Stromal cell of bone marrow (primary cell): ENCODE data around the gene SEMA6B.

ENCODE experiments used
- DNase-seq: peaks from one replicate; pipeline ENCODE4 v3.0.0-alpha.2; 2012; ENCODE audit warnings: low read depth

Gene SEMA6B

DNA sequence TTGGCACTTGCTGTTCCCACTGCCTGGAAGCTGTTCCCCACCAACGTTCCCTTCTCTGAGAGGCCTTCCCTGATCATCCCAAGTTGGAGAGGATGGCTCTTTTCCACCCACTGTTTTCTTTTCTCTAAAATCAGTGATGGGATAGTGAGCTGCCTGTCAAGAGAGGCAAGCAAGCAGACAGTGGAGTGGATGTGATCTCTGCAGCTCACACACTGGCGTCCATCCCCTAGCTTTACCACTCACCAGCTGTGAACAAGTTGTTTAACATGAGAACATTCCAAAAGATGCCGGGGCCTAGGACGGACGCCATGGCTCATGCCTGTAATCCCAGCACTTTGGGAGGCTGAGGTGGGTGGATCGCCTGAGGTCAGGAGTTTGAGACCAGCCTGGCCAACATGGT is 28.0 kb upstream of the SEMA6B start:
- DNase-seq: no peak

DNA sequence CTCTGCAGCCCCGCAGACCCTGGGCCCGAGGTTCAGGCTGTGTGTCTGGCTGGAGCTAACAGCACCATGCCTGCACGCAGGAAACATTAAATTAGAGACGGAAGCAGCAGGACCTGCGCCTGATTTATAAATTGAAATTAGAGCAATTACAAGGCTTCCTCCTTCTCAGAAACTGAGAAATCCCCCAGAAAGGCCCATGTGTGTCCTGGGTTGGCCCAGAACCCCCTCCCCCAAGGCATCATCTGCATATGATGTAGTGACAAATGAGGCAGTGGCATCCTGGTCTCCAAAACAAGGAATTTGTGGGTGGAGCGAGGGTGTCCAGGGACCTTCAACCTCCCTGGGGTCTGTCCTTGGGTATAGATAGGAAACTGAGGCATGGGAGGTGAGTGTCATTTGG is 27.2 kb upstream of the SEMA6B start:
- no peak for DNase-seq

DNA sequence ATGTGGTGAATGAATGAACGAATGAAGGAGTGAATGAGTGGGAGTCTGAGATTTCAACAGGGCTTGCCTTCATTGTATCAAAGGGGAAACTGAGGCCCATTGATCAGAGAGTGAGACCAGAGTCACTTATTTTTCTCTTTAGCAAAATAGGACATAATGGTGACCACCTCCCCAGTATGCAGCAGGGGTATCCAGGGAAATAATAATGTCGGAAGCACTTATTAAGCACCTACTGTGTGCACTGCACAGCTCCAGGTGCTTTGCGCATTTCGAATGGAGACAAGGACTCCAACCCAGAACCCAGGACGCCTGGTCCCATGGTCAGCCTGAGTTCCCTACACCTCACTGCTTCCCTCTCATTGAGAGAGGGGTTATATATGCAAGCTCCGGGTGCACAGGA is 26.8 kb upstream of the SEMA6B start:
- no peak for DNase-seq

DNA sequence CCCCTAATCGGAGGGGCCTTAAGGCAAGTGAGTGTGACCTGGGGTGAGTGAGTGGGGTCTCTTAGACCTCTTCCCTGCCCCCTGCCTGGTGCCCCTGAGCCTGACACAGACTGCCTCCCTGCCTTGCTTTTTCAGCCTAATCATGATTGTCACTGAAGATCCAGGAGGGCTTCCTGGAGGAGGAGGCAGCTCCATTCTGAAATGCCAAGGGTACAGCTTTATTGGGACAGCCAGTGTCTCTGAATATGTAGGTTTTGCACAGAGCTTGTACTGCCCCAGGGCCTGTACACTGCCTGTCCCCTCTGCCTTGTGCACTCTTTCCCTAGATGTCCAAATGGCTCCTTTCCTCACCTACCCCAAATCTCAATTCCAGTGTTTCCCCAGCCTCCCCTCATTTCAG is 26.1 kb upstream of the SEMA6B start:
- no peak for DNase-seq

DNA sequence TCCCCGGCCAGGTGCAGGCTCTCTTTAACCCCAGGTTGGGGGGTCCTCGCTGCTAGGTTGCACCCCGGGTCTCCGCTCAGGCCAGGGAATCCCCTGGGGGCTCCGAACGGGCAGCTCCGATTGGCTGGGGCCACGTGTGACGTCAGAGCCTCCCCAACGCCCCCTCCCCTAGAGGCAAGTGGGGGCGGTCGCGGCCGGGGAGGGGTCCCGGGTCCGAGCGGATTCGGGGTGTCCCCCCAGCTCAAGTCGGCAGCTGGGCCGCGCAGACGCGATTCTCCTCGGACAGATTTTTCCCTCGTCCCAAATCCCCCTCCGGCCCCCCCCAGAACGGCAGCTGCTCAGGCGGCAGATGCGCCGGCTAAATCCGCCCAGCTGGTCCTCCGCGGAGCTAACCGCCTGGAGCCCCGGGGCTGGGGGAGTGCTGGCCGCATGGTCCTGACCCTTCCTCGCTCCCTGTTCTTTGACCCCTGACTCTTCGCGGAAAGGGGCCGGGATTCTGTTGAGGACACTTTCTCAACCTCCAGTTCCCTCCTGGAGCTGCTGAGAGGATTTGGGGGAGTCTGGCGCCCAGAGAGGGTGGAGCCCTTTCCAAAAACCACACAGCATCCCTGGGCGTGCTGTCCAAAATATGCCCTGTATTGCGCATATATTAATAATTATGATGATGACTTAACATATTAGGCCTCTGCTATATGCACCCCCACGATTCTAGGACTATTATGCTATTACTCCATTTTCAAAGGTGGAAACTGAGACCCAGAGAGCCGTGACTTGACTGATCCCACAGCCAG is 25.4 kb upstream of the SEMA6B start:
- no peak for DNase-seq

DNA sequence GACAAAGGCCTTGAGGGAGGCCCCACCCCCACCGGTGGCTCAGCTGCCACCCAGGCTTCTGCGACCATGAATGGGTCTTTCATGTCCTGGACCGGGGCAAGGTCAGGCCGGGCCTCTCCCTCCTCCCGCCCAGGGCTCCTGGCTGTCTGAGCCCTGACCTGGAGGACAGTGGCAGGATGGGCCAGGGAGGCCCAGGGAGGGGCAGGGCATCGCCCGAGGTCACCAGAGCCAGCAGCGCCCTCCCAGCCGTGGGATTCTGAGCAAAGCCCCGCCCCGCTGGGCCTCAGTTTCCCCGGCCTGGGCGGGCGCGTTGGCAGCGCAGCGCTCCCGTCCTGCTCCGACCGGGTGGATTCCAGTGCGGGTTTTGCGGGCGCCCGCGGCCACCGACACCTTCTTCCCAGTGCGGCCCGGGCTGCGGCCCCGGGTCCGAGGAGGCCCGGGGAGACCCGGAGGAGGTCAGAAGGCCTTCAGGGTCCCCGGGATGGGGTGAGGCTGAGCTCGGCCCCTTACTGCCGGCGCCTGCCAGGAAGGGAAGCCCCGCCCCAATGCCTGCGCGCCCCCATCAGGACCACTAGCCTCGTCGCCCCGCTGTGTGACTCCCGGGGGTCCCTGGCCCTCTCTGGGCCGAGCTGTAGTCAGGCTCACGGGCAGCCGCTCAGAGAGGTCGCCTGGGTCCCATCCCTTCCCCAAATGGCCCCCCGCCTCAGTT is 24.6 kb upstream of the SEMA6B start:
- no peak for DNase-seq

DNA sequence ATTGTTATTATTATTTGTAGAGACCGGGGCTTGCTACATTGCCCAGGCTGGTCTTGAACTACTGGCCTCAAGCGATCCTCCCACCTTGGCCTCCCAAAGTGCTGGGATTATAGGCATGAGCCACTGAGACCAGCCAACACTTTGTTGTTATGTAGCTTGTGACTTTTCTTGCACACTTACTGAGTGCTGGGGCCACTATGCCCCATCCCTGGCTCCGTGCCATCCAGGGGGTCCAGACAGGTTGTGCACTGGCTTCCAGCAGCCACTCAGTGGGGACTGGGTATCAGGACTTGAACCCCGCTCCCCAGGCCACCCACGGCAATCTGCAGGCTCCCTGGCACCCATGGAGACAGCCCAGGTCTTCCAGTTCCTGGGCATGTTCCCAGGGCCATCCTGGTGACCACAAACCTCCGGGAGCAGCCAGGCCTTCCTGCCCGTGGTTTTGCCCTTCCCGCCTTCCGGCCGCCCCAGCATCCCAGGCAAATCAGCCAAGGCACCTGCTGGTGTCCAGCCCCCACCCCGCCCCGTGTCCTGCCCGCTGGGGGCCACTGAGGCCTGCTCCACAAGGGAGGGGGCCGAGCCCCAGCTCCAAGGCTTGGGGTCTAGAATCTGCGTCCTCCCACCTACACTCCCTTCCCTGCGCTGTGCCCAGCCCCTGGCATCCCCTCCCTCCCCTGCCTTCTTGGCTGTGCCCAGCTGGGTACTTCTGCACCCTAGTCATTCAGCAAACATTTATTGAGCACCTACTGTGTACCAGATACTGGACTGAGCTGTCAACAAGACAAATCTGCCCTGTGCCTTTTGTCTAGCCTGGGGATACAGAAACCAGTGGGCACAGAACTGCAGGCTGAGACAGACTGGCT is 23.7 kb upstream of the SEMA6B start:
- DNase-seq: no peak

DNA sequence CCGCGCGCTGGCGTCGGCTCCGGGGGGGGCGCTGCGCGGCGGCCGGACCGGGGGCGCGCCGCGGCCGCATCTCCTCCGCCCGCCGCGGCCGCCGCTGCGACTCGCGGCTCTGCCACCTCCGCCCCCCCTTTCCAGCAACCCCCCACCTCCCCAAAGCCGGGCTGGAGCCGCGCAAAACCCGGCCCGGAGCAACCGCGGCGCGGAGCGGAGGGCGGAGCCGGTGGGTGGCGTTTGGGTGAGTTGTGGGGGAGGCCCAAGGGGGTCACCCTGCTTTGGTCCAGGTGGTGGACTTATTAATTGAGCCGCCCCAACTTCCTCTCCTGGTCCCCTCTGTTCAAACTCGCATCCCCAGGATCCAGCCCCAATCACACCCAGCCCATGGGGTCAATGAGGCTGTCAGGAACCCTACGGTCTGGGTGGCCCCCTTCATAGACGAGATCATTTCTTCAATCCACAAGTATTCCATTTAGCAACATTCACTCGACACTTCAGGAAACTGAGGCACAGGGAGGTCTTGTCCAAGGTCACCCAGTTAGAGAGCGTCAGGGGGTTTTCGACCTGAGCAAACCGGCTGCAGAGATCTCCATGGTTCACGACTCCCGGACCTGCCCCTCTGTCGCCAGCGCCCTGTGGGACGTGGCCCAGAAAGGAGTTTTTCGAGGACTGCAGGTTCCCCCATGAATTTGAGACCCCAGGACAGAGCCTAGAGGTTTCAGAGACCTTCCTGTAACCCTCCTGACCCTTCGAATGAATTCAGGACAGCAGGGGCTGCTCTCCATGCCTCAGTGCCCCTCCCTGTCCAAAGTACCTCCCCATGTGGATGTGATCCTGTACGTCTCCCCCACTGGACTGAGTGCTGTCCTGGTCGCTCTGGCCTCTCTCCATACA is 22.4 kb upstream of the SEMA6B start:
- no peak for DNase-seq

DNA sequence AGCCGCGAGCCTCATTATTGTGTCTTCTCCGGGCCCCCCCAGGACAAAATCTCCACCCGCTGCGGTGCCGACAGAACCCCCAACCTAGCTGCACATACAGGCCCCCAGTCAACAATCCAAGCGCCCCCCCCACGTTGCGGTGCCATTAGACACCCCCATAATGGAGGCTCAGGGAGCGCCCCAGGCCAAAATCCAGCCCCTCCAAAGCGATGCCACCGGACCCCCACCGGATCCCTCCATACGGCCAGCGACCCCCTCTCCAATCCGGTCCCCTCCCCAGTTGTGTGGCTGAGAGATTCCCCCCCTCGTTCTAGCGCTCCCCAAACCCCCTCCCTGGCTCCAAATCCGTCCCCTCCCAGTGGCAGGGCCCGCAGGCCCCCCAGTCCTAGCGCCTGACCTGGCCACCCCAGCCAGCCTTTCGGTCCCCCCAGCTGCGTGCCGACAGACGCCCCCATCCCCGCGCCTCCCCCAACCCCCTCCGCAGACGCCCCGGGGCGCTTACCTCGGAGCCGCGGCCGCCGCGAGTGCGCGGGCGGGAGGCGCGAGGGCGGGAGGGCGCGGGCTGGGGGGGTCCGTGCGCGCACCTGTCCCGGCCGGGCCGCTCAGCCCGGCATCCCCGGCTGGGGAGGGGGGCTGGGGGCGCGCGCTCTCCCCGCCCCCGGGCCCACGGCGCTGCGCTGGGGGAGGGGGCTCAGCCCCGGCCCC is 21.6 kb upstream of the SEMA6B start:
- no peak for DNase-seq

DNA sequence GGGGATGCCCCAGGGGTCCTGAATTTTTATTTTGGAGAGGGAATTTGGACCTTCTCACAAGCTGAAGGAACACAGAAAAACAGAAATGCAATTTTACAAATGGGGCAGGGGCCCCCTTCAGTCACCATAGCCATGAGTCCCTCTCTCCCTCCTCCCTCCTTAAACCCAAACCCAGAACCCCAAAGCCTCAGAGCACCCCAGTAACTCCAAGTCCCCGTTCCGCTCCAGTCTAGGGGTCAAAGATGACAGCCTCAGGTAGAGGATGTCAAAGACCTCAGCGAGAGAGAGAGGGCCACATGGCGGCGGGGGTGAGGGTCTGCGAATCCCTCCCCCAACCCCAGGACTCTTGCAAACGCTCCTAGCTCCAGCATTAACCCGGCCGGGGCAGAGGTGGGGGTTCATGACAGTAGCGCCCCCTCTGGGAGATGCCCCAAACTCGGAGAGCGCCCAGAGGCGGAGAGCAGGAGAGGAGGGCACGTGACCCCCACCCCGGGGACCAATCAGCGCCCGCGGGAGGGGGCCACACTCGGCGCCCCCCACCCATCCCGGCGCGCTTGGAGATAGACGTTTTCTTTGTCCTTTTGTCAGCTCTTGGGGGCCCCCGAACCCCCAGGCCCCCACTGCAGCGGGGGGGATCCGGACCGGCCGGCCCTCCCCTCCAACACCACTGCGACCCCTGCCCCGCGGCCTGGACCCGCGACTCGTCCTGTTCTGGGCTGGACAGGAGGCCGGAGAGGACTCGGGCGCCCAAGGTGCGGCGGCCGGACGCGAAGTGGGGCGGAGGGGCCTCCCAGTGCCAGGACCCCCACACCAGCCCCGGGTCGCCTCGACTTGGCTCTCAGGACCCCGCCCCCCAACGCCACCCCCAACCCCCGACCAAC is 20.8 kb upstream of the SEMA6B start:
- DNase-seq: no peak

DNA sequence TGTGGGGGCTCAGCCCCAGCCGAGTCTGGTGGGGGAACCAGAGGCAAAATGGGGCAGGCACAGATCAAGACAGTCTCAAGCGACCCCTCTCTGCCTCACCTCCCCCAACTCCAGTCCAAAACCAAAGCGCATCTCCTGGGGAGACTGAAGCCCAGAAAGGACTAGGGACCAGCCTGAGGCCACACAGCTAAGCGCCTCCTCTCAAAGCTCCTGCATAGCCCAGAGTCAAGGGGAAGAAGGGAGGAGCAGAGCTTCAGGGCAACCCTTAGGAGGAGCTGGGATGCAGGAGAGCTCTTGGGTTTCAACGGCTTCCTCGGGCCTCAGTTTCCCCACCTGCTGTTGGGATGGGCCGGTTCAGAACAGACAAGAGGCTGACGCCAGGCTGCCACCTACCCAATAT is 19.9 kb upstream of the SEMA6B start:
- DNase-seq: no peak

DNA sequence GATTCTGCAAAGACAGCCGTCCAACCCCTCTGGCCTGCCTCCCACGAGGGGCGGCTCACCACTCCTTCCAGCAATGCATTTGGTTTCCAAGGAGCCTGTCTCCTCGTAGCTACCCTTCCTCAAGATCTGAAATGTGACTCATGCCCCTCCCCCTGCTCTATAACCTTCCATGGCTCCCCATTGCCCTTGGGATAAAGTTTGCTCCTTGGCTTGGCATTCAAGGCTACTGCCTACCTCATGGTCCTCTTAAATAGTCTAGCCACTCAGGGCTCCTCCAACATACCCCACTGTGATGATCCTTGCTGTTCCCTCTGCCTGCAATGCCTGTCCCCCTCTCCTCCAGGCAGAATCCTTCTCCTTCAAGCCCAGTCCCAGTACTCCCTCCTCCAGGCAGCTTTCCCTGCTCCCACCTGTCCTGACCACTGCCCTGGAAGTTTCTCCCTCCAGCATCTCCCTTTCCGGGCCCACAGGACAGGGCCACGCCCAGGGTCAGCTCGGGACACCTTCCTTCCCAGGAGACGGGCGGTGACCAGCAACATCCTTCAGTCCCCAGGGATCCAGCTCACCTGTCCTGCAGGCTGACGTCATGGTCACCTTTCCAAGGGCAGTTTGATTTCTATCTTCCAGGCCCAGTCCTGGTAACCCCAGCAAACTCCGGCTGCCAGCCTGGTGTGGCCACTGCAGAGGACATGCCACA is 19.2 kb upstream of the SEMA6B start:
- no peak for DNase-seq

DNA sequence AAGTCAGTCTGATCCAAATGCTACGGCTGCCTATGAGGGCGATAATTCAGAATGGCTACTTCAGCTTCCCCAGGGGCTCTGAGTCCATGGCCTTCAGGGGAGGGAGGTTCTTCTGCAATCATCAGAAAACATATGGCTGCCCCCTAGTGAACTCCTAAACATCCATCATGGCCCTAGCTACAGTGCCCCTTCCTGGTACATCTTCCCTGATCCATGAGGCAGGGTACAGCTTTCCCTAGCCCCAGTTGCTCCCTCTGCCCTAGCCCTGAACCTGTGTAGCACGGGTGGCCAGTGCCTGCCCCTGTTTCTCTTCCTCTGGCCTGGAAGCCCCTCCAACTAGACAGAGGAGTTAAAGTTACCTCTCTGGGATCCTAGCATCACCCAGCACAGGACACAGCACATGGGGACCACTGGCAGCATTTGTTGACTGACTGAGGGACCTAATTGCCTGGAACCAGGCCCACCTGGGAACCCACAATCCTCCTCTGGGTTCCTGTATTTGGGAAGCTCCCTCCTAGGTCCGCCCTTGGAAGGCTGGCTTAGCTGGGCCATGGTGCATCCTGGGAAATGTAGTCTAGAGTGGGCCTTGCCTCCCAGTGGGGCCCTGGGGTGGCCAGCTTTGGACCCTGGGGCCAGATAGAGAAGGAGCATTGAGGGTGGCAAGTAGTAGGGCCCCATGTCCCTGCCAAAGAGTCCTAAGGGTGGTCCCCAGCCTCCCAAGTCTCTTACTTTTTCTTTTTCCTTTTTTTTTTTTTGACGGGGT is 17.7 kb upstream of the SEMA6B start:
- no peak for DNase-seq

DNA sequence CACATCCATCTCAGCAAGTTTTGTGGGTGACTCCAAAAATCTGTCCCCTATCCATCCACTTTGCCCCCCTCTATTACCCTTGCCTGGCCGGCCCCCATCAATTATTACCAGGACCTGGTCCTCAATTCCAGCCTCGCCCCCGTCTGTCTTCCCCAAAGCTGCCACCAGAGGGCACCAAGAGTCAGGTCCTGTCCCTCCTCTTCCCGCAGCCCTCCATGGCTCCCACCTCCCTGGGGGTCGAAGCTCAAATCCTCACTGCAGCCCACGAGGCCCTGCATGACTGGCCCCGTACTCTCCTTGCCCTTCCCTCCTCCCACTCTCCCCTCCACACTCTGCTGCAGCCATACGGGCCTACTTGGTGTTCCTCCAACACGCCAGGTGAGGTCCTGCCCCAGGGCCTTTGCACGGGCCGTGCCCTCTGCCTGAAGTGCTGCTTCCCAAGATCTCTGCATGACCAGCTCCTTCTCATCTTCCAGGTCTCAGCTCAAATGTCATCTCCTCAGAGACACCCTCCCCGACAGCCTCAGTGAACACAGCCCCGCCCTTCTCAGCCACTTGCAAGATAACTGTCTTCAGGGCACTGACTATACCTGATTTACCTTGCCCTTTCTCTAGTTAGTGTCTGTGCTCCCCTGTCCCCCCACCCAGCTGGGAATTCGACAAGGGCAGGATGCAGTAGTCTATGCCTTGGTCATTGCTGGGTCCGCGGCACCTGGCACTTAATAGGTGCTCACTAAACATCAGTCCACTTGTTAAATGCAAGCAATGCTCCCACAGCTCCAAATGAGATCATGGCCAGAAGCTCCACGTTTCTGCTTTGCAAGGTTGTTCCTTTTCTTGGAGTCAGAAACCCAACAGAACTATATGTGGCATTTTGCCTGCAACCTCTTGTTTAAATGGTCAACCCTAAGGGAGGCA is 16.8 kb upstream of the SEMA6B start:
- no peak for DNase-seq

DNA sequence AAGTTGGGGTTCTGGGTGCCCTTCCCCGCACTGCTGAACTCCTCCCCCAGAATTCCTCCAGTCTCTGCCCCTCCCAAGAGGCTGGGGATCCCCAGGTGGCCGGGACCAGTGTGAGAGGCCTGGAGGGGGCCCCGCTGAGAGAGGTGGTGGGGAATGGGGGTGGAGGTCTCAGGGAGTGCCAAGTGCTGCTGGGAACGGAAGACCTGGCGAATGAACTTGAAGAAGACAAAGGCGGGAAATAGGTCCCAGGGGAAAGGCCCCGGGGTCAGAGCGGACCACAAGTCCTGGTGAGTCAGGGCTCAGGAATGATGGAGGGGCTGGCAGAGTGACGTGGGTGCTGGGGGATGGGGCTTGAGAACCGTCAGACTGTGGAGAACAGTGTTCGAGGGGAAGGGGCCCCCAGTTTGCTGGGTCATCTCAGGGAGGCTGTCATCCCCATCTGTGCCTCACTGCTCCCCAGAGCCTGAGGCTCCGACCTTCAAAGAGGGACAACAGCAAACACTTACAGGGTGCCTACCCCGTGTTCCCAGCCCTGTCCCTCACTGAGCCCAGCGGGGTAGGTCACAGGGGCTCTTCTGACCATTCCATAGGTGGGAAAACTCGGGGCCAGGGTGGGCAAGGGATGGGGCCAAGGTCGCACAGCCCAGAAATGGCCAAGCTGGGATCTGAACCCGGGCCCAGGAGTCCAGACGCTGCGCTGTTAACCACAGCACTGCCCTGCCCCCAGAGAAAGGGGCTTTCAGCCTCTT is 16.0 kb upstream of the SEMA6B start:
- DNase-seq: peak; percentile 86

DNA sequence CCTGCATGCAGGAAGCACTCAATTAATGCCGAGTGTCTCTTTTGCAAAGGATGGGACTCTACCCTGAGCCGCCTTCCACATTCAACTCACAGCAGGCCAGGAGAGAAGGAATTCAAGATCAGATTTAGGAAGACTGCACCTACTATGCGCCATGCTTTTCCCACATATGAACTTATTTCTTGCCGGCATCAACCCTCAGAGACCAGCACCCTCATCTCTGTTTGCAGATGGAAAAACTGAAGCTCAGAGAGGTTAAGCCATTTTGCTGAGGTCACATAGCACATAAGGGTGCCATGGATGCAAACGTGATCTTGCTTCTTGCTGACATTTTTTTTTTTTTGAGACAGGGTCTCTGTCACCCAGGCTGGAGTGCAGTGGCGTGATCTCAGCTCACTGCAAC is 14.2 kb upstream of the SEMA6B start:
- DNase-seq: no peak
